ENCODE results near the gene WDR33. TPM values are rescaled to one million over a fixed set of nuclear protein-coding genes. Genes with fewer than 3 reads are reported as not detected.

Gene WDR33
- total RNA-seq, 4 donors from 2014 or later = 35.2 to 48.0 (median 36.6) TPM

GRCh38 chr2:127733113-127733815 lies 77.7 kb downstream of the WDR33 start:
- intact Hi-C loops (cut with DNase I; ENCODE audit: low total_unique reads) (no loop called here), in situ Hi-C loops (cut with MboI; ENCODE audit: low pct_ligation_motif_present in 1 of 4, low pct_unique_long_range_greater_than_20kb in 1 of 4, low sequenced_read_pairs in 3 of 4) (no loop called here)
- TF ChIP-seq POLR2A (IDR thresholded peaks at IDR 0.05) (no peak), CTCF (IDR thresholded peaks at IDR 0.05) (no peak), POLR2AphosphoS5 (IDR thresholded peaks at IDR 0.05) (no peak), EP300 (IDR thresholded peaks at IDR 0.05; ENCODE audit: low read depth) (no peak)
- H3K4me1 ChIP-seq = peaks cover 0 to 26% (median 8%) of the 10 kb centered on the region in 4 donors
- 85 to 87% methylated on average over 6 of the region's 6 CpGs for WGBS, 2 donors (ENCODE audit: low coverage in 1 of 2)
- no peaks in the 10 kb centered on the region for H3K9me3 ChIP-seq
- no peak overlapping the region for H3K4me3 ChIP-seq
- H3K27ac ChIP-seq = no peak overlapping the region
- H3K27me3 ChIP-seq = no peaks in the 10 kb centered on the region
- H3K36me3 ChIP-seq = no peaks in the 10 kb centered on the region
- no peak for DNase-seq

GRCh38 chr2:127726158-127726880 lies 84.7 kb downstream of the WDR33 start:
- in situ Hi-C loops (cut with MboI; ENCODE audit: low pct_ligation_motif_present in 1 of 4, low pct_unique_long_range_greater_than_20kb in 1 of 4, low sequenced_read_pairs in 3 of 4) = no loop called here
- H3K27ac ChIP-seq = no peak overlapping the region
- no peaks in the 10 kb centered on the region for H3K9me3 ChIP-seq
- no peaks in the 10 kb centered on the region for H3K27me3 ChIP-seq
- no peak overlapping the region for H3K4me3 ChIP-seq
- no peak for DNase-seq
- intact Hi-C loops (cut with DNase I; ENCODE audit: low total_unique reads) = no loop called here
- WGBS, 2 donors (ENCODE audit: low coverage in 1 of 2) = 85 to 93% methylated on average over 5 to 6 of the region's 6 CpGs
- H3K36me3 ChIP-seq = peaks cover 0 to 15% (median 7%) of the 10 kb centered on the region in 4 donors
- TF ChIP-seq POLR2A (IDR thresholded peaks at IDR 0.05) (no peak), CTCF (IDR thresholded peaks at IDR 0.05) (no peak), POLR2AphosphoS5 (IDR thresholded peaks at IDR 0.05) (no peak), EP300 (IDR thresholded peaks at IDR 0.05; ENCODE audit: low read depth) (no peak)
- H3K4me1 ChIP-seq = no peaks in the 10 kb centered on the region

- intact Hi-C loops (cut with DNase I; ENCODE audit: low total_unique reads) (no loop called here), in situ Hi-C loops (cut with MboI; ENCODE audit: low pct_ligation_motif_present in 1 of 4, low pct_unique_long_range_greater_than_20kb in 1 of 4, low sequenced_read_pairs in 3 of 4) (no loop called here)
- TF ChIP-seq EP300 (IDR thresholded peaks at IDR 0.05; ENCODE audit: low read depth) (no peak), POLR2A (IDR thresholded peaks at IDR 0.05) (no peak), POLR2AphosphoS5 (IDR thresholded peaks at IDR 0.05) (no peak), CTCF (IDR thresholded peaks at IDR 0.05) (no peak)
- Histone ChIP-seq H3K4me1 (no peaks in the 10 kb centered on the region), H3K27ac (no peak overlapping the region), H3K4me3 (no peak overlapping the region), H3K36me3 (peaks cover 0 to 41% (median 20%) of the 10 kb centered on the region in 4 donors), H3K27me3 (no peaks in the 10 kb centered on the region), H3K9me3 (no peaks in the 10 kb centered on the region)
- WGBS, 2 donors (ENCODE audit: low coverage in 1 of 2) = 84 to 91% methylated on average over 3 of the region's 3 CpGs
- no peak for DNase-seq
These were observed 88.2 kb downstream of the WDR33 start for GRCh38 chr2:127722807-127723206.

- intact Hi-C loops (cut with DNase I; ENCODE audit: low total_unique reads) = loop anchor here (1.0 kb wide), 1 partner anchor 28 kb away; no protein-coding TSS in a partner anchor
- 82 to 93% methylated on average over 2 of the region's 2 CpGs for WGBS, 2 donors (ENCODE audit: low coverage in 1 of 2)
- TF ChIP-seq EP300 (IDR thresholded peaks at IDR 0.05; ENCODE audit: low read depth) = no peak
- TF ChIP-seq CTCF (IDR thresholded peaks at IDR 0.05) = no peak
- no peak for TF ChIP-seq POLR2AphosphoS5 (IDR thresholded peaks at IDR 0.05)
- no peak for TF ChIP-seq POLR2A (IDR thresholded peaks at IDR 0.05)
- Histone ChIP-seq H3K27ac (no peak overlapping the region), H3K4me1 (no peaks in the 10 kb centered on the region), H3K36me3 (peaks cover 0 to 41% (median 20%) of the 10 kb centered on the region in 4 donors), H3K4me3 (no peak overlapping the region), H3K27me3 (no peaks in the 10 kb centered on the region), H3K9me3 (no peaks in the 10 kb centered on the region)
- DNase-seq = no peak
- in situ Hi-C loops (cut with MboI; ENCODE audit: low pct_ligation_motif_present in 1 of 4, low pct_unique_long_range_greater_than_20kb in 1 of 4, low sequenced_read_pairs in 3 of 4) = no loop called here
These were observed 89.0 kb downstream of the WDR33 start for GRCh38 chr2:127721978-127722355.
